ENCODE results near the gene PCDHA1.

PCDHA1 gene

GRCh38 chr5:140785905-140786686, at the start of gene PCDHA1:
Gene PCDHA1 (plus strand): TSS chr5:140786140.
- CTCF ChIA-PET: interaction anchor here (0.5 to 2.2 kb wide), 14 partner anchors 9 to 562 kb away, joined by 3 to 6 read pairs (median 3); partner anchors contain the start of genes PCDHA2 and PCDHA4
- Histone ChIP-seq H3K27ac (ENCODE audit: extremely low read depth, low read depth, low read length) (no peak within 1 kb of the TSS), H3K36me3 (ENCODE audit: control insufficient read depth in 2 of 2, insufficient read depth in 1 of 2, low read length in 2 of 2) (no peaks in the 10 kb centered on the region), H3K4me3 (ENCODE audit: low read depth, low read length) (no peak within 1 kb of the TSS), H3K4me1 (ENCODE audit: control insufficient read depth, insufficient read depth, low read length) (no peaks in the 10 kb centered on the region), H3K9me3 (ENCODE audit: control insufficient read depth, insufficient read depth, low read depth, low read length) (no peaks in the 10 kb centered on the region)
- POLR2A ChIA-PET: no interaction called here
- TF ChIP-seq ZNF585B (tag by site-specific recombination; IDR thresholded peaks at IDR 0.05) (no peak), TRIM28 (IDR thresholded peaks at IDR 0.05; ENCODE audit: borderline replicate concordance, low read length) (no peak), TSHZ1 (tag by site-specific recombination; IDR thresholded peaks at IDR 0.05; ENCODE audit: borderline replicate concordance) (no peak), ZNF777 (tag by site-specific recombination; IDR thresholded peaks at IDR 0.05; ENCODE audit: borderline replicate concordance) (no peak), ZNF654 (tag by site-specific recombination; IDR thresholded peaks at IDR 0.05; ENCODE audit: low read depth) (peak; percentile 71), SP2 (tag by site-specific recombination; IDR thresholded peaks at IDR 0.05) (no peak), ZNF335 (tag by site-specific recombination; conservative IDR thresholded peaks at IDR 0.05) (no peak), GLIS2 (tag by site-specific recombination; IDR thresholded peaks at IDR 0.05) (no peak)

GRCh38 chr5:140737486-140737885, 48.5 kb upstream of the PCDHA1 start:
- CTCF ChIA-PET: no interaction called here

More at GRCh38 chr5:140737486-140737885, 48.5 kb upstream of the PCDHA1 start:
- H3K36me3 ChIP-seq (ENCODE audit: control insufficient read depth in 2 of 2, insufficient read depth in 1 of 2, low read length in 2 of 2): no peaks in the 10 kb centered on the region
- no peaks in the 10 kb centered on the region for H3K4me1 ChIP-seq (ENCODE audit: control insufficient read depth, insufficient read depth, low read length)
- H3K27ac ChIP-seq (ENCODE audit: extremely low read depth, low read depth, low read length): no peak overlapping the region
- no peak for TF ChIP-seq ATF2 (tag by site-specific recombination; IDR thresholded peaks at IDR 0.05; ENCODE audit: low read depth)
- TF ChIP-seq ZNF560 (tag by site-specific recombination; IDR thresholded peaks at IDR 0.05; ENCODE audit: borderline replicate concordance): no peak
- no peak for TF ChIP-seq ZNF148 (tag by site-specific recombination; IDR thresholded peaks at IDR 0.05; ENCODE audit: borderline replicate concordance)
- no peak for TF ChIP-seq KLF7 (tag by site-specific recombination; IDR thresholded peaks at IDR 0.05; ENCODE audit: borderline replicate concordance)
- no peak for TF ChIP-seq SCRT1 (tag by site-specific recombination; IDR thresholded peaks at IDR 0.05; ENCODE audit: borderline replicate concordance)
- TF ChIP-seq TCF7L2 (IDR thresholded peaks at IDR 0.05; ENCODE audit: borderline replicate concordance, low read depth, low read length): no peak
- TF ChIP-seq ZNF280C (tag by site-specific recombination; IDR thresholded peaks at IDR 0.05): no peak
- no peak for TF ChIP-seq ZBTB6 (tag by site-specific recombination; IDR thresholded peaks at IDR 0.05)
- no peak for TF ChIP-seq ZNF324 (tag by site-specific recombination; IDR thresholded peaks at IDR 0.05)
- H3K4me3 ChIP-seq (ENCODE audit: low read depth, low read length): no peak overlapping the region
- H3K9me3 ChIP-seq (ENCODE audit: control insufficient read depth, insufficient read depth, low read depth, low read length): no peaks in the 10 kb centered on the region
- POLR2A ChIA-PET: no interaction called here
